NCI-H1417 (cell line): ENCODE measurements around the gene TENM3.
A peak's percentile ranks its signal among the peaks of the same experiment; 100 is the strongest.

Experiments
- DNase-seq, 3 experiments: peaks; one replicate each; lab custom pipeline; 2025; lab: John Stamatoyannopoulos, UW

The TENM3 gene

DNA sequence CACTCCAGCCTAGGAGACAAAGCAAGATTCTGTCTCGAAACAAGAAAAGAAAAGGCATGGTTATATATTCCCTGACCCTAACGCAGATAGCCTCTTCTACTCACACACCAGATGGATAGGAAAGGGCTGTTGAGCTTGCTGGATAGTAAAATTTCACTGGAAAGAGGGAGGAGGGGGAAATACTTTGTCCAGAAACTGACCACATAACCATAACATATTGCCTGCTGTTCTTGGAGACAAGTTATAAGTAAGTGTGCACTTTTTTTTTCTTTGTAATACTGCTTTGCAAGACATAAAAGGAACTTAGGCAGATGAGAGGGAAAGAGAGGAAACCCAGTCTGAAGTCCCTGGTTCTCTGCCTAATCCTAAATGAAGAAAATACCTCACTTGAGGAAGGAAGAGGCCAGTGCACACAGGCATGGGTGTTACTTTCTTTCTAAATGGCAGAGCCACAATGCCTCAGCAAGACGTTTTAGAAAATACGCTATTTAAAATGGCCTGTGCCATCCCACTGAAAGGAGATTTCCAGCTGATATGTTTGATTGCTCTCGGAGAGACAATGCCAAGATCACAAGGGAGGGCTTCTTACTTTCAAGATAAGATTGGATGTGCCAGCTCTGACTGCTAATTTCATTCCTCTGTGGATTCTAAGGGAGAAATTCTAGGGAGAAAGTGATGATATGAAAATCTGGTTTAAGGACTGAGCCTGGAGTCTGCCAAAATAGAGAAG is 533.3 kb downstream of the TENM3 start:
- DNase-seq = no peak

DNA sequence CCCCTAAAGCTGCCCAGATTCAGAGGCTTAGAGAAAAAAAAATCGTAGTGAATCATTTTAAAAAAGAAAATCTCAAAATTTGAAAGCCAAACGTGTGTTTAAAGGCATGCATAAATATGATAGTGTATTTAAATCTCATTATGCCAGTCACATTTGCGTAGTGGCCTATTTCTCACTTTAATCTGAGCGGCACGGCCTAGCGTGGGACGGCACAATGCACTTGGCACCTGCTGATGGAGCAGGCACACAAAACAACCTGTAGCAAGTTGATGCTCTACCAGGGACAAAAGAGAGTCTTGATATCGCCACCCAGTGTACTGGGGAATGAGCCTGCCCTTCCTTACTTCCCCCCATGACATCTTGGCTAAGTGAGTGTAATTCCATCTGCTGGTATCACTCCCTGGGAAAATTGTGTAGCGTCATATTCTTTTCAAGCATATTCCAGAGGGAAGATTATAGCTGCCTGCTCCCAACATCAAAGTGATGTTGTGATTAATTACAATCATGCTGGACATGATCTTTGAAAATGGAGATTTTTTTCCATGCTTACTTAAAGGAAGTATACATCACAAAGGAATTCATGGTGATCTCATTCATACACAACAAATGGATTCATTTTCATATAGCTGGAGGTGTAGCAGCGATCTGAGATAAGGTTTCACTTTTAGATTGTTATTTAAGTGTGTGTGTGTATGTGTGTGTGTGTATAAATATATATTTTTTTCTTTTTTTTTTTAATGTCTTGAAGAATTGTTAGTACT is 535.2 kb downstream of the TENM3 start:
- no peak for DNase-seq

DNA sequence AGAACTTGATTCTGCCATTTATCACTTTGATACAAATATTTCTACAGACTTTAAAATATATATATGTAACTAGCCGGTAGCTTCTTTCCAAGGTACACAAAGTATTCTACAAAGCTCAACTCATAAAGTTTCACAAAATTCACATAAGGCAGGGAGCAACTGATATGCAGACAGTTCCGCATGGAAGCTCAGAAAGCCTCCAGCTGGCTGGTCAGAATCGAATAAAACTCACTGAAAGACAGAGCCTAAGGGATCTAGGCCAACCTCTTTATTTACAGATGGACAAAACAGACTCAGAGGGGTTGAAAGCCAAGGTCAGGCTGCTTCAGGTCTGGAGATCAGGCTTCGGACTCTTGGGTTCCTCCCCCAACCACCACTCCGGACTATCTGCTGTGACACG is 543.8 kb downstream of the TENM3 start:
- DNase-seq = no peak

DNA sequence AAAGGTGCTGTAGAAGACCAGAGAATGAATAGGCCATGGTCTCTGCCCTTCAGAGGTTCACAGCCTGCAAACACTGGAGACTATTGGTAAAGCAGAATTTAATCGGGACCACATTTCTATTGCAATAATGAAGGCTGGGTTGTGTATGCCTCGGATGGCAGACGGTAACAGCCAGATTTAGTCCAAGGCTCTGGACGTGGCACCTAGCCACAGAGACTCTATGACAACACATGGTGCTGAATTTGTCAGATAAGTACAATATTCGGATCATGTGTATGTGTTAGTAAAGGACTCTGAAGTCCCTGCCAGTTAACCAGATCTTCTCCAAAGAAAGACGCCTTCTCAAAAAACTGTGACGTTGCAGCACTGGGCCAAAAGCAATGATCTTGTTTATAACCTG is 545.0 kb downstream of the TENM3 start:
- DNase-seq = no peak

DNA sequence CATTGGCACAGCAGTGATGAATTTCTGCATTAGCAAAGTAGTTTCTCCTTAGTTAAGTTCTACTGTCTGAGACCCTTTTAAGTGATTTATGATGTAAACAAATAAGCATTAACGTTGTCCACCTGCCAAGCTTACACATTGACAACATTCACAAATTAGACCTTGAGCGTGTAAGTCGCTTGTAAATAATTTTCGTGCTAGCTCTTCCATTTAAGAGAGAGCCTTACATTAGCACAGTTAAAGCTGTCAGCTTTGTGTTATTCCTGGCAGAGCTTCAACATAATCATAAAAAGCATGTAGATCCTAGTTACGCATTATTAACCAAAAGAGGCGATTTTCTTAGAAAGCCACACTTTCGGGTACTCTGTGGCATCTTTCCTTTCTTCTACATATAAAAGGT is 546.3 kb downstream of the TENM3 start:
- DNase-seq = peak in 1 of 3 experiments; percentile 81

DNA sequence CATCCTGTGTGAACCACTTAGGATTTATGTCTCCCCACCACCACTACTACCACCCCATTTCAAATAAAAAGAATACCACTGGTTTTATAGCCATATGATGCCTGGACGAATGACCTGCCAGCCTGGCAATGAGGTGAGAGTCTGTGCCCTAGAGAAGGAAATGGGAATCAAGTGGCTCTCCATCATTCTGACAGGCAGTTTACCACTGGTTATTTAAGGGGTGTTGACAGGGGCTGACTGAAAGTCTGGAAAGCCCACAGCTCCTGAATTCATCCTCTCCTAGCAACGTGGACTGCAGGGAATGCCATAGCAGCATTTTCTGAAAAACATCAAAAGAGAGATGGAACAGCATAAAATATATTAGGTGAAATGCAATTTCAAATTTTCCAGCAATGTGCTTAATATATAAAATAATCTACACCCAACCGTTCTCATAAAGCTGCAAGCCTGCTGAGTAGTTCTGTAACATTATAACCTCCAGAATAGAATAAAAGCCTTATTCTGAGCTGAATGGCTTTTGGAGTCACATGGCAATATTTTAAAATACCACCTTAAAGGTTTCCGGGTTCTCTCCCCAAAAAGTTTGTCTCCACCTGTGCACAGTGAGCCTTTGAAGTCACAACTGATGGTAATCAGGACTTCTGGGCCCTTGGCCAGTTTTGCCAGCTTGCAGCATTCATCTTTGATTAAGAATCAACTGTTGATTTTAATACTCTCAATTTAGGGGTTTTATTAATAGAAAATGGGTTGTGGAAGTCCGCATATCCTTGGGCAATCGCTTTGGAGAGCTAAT is 552.4 kb downstream of the TENM3 start:
- DNase-seq = peak in 2 of 3 experiments; percentile 67 to 94

DNA sequence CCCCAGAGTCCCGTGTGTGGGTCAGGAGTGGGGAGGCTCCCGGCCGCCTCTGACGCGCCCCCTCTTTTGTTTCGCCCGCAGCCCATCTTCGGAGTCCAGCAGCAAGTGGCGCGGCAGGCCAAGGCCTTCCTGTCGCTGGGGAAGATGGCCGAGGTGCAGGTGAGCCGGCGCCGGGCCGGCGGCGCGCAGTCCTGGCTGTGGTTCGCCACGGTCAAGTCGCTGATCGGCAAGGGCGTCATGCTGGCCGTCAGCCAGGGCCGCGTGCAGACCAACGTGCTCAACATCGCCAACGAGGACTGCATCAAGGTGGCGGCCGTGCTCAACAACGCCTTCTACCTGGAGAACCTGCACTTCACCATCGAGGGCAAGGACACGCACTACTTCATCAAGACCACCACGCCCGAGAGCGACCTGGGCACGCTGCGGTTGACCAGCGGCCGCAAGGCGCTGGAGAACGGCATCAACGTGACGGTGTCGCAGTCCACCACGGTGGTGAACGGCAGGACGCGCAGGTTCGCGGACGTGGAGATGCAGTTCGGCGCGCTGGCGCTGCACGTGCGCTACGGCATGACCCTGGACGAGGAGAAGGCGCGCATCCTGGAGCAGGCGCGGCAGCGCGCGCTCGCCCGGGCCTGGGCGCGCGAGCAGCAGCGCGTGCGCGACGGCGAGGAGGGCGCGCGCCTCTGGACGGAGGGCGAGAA is 556.5 kb downstream of the TENM3 start:
- no peak for DNase-seq

DNA sequence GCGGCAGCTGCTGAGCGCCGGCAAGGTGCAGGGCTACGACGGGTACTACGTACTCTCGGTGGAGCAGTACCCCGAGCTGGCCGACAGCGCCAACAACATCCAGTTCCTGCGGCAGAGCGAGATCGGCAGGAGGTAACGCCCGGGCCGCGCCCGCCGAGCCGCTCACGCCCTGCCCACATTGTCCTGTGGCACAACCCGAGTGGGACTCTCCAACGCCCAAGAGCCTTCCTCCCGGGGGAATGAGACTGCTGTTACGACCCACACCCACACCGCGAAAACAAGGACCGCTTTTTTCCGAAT is 557.0 kb downstream of the TENM3 start:
- DNase-seq = no peak

DNA sequence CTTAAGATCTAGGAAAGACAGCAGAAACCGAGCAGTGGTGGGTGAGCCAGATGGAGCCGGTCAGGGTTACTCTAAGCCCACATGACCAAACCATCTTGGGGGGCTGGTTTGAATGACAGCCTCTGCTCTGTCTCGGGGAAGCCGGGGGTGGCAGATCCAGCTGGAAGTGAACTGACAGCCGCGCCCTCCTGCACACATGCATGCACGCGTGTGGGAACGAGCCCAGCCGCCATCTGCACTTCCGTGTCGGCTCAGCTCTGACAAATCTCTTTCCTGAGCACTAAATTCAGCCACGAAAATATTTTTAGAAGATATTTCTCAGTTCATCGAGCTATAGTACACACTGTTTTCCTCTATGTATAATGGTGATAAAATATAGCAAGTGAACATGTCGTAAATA is 558.4 kb downstream of the TENM3 start:
- no peak for DNase-seq

DNA sequence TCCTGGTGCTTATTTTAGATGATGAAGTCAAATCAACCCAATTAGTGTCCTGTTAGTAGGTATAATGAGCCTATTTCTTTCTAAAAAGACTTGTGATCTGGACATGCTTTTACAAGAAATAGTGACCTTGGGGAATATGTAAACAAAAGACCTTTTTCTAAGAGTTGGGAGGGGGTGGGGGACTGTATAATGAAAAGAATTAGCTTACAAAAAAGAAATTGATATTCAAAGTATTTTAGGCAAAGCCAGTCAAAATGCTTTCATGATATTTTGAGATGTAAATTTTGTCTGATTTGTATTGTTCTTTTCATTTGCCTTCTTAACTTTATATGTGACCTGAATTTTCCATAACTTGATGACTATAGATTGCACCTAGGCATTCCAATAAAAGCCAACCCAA is 559.4 kb downstream of the TENM3 start:
- no peak for DNase-seq

DNA sequence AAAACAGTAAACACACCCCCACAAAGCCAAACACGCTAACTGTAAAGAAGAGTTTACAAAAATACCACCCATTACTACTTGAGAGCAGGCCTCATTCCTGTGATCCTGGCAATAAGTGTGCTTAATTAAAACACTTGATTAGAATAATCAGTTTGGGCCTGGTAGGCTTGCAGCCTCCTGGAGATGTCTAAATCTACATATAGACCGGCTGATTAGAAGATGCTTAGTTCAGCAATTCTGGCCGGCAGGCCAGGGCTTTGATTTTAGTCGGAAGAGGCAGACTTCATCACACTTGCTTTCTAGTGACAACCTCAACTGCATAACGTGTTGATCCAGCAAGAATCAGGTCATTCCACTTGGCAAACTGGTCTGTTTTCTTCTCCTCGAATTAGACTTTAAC is 560.0 kb downstream of the TENM3 start:
- DNase-seq = no peak

DNA sequence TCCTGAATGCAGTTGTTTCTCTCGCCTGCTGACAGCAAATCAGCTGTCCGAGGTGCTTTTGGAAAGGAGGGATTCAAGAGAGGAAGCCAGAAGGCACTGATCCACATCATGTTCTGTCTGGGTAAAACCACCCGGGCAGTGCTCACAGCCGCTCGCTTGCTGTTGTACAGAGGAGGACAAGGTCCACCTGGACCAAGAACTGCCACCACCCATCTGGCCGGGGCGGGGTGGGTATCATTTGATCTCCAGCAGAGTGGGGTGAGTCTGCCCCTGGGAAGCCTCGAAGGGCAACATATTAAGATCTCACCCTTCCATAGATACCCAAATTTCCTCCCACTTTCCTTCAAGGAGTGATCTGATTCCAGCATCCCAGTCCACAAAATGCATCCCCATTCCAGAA is 560.9 kb downstream of the TENM3 start:
- DNase-seq = no peak

DNA sequence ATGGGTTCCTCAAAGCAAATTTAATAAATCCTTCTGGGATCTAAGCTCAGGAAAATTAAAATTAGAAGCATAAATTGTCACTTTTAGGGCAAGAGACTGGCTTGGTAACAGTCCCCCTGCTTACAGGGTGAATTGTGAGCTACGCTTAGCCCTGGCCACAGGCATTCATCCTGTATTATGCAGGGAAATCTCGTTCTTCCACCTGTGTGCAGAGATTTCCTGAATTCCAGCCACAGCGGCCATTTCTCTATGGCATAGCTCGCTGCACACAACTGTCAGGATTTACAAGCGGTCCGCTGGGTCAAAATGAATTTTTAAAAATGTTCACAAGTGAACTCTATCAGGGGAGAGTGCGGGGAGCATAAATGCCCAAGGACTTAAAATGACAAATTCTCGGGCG is 562.1 kb downstream of the TENM3 start:
- DNase-seq = no peak

DNA sequence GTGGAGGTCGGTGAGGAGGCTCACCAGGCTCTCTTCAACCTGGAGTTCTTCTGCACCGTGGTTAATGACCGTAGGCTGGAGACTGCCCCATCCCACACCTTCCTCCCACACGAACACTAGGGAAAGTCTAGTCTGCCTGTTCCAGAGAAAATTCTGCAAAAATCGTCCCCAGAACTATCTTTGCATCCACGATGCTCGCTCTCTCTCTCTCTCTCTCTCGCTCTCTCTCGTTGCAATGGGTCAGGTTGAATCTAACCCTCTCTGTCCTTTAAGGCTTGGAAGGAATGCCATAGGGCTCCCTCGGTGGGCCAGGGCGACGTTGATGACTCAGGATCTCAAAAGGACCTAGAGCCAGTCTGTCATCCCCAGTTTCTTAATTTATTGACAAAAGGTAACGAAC is 562.5 kb downstream of the TENM3 start:
- no peak for DNase-seq

DNA sequence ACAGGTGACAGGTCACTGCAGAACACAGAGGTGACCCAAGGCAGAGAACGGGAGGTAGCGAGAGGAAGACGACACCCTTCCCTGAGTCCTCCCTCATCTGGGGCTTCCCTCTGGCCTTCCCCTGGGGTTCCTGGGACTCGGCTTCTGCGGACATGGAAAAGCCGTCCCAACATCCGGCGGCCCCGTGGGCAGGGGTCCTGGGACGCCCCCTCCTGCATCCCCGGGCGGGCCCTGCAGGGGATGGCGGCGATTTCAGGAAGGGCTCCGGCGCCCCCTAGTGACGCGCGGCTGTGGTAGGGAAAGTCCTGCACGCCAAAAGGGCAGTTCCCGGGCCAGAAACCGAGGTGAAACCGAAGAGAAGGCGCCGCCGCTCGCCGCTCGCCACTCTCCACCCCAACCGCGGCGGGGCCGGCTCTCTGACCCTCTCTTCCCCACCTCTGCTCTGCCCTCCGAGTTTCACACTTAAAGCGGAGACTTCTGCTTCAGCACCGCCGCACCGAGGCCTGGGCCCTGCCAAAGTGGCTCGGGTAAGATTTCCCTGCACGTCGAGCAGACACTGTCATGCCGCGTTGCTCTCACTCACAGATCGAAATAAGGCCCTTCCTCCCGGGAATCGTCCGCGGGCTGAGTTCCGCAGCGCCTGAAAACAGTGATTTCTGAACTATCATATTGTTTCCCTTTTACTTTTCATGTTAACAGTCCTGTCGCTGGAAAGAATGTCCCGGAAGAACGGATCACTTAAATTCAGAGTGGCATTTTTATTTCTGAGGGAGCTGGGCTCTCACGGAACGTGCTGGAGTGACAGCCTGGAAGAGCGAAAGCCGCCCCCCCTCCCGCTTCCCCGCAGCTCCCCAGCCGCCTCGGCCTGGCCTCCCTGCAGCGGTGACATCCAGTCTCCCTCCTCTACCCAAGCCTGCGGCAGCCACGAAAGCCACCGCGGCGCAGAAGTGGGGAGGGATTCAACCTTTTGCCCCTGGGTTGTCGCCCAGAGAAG is 563.4 kb downstream of the TENM3 start:
- DNase-seq = peak in 1 of 3 experiments; percentile 40

DNA sequence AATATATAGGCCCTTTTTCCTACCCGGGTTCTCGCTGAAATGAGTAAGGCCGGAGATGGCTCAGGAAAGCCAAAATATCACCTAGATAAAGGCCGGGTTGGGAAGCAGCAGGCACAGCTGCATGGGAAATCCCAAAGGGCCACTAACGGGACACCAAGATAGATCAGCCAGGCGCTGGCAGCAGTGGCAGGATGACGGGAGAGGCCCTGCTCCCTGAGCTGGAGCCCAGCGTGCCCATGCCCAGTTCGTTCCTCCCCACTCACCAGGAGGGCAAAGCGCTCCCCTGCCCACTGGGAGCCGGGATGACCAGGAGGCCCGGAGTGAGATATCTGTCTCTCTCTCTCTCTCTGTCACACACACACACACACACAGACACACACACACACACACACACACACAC is 564.1 kb downstream of the TENM3 start:
- no peak for DNase-seq

DNA sequence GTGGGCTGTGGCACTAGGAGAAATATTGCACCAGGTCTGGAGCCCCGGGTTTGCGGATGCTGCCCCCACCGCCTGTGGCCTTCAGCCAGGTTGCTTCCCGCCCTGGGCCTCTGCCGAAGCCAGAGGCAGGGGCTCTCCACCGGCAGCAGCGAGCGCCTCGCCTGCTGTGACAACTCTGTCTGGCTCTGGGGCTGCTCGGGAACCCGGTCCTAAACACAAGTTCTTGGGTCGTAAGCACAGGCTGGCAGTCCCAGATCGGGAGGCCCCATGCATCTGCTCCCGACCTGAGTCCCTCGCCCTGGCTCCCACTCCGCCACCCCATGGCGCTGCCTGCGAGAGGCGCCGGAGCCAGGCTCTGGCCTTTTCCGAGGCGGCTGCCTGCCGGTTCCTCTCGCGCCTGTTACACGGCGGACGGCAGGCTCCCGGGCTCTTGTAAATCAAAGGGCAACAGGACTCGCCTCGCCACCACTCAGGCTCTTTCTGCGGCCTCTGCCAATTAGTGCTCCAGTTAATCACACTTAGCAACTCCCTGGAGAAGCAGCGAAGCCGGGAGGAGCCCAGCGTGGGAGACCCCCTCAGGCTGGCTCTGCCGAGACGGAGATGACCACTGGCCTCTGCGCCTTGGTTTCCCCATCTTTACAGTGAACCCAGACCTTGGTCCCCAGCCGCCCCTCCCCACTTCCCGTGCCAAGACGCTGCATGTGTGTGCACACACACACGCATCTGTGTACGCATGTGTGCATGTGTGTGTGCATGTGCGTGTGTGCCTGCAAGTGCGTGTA is 564.8 kb downstream of the TENM3 start:
- no peak for DNase-seq

DNA sequence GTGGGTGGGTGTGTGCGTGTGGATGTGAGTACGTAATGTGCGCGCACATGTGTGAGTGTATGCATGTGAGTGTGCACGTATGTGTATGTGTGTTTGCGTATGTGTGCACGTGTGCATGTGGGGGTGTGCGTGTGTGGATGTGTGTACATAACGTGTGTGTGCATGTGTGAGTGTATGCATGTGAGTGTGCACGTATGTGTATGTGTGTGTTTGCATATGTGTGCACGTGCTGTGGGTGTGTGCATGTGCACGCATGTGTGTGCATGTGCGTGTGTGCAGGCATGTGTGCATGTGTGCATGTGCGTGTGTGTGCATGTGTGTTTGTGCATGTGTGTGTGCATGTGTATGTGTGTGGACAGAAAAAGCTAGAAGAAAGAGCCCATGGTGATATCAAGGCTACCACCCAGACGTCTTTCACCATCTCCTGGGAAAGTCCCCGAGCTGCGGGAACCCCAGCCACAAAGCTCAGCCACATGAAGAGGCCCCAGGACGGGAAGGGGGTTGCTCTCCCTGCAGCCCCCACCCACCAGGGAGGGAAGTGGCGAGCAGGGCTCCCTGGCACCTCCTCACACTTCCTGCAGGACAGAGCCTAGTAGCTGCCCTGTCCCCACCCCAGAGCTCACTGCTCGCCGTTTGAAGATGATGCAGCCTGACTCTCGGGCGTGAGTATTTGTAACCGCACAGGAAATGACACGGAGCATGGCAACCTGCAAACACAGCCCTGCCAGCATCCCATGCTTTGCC is 565.6 kb downstream of the TENM3 start:
- DNase-seq = no peak

DNA sequence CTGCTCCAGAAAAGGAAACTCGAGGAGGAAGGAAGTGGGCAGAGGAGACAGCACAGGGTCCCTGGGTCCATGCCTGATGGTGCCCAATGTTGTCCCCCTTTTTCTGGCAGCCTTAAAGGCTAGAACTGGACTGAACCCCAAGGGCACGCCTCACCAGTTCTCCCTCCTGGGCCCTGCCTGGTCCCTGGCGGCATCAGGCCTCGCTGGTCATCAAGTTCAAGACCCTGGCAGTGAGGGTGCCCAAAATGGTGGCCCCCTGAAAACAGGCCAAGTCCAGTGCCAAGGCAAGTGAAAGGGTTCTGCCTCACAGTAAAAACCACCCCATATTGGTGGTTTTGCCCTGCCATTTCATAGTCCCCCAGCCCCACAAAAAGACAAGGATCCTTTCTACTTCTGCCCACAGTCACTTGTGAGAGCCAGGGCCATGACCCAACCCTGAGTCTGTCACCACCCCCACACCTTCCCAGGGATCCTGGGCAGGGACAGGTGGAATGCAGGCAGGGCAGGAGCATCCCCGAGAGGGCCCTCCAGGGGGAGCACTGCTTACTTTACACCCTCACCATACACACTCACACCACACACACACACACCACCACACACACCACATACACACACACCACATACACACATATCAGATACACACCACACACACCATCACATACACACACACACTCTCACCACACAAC is 566.4 kb downstream of the TENM3 start:
- no peak for DNase-seq
